BLaER1 treated with 17β-estradiol and CSF1 and Interleukin-3, amounts not matched to agents 10 nM and 100 nM (cell line): Measurements from ENCODE around the gene GRK6.
A peak's percentile ranks its signal among the peaks of the same experiment; 100 is the strongest.

Experiments used
- H3K27ac ChIP-seq, 11 experiments: shearing (Covaris generic); formaldehyde crosslinking; 2 replicates each; pipeline ENCODE4 v1.8.1; 2022
- H3K27me3 ChIP-seq, 11 experiments: shearing (Covaris generic); formaldehyde crosslinking; 2 replicates each; pipeline ENCODE4 v1.8.1; 2022
- H3K36me3 ChIP-seq, 11 experiments: shearing (Covaris generic); formaldehyde crosslinking; 2 replicates each; pipeline ENCODE4 v1.8.1; 2022
- H3K4me1 ChIP-seq, 10 experiments: shearing (Covaris generic); formaldehyde crosslinking; 2 replicates each; pipeline ENCODE4 v1.8.1; 2022
- H3K4me2 ChIP-seq, 11 experiments: shearing (Covaris generic); formaldehyde crosslinking; 2 replicates each; pipeline ENCODE4 v1.8.1; 2022
- H3K4me3 ChIP-seq, 10 experiments: shearing (Covaris generic); formaldehyde crosslinking; 2 replicates each; pipeline ENCODE4 v1.8.1; 2022
- H3K9ac ChIP-seq, 11 experiments: shearing (Covaris generic); formaldehyde crosslinking; 2 replicates each; pipeline ENCODE4 v1.8.1; 2022
- H3K9me3 ChIP-seq, 11 experiments: shearing (Covaris generic); formaldehyde crosslinking; replicated peaks in 1 of 11; 2 replicates each; pipeline ENCODE4 v1.8.1; 2022
- H4K20me1 ChIP-seq, 11 experiments: shearing (Covaris generic); formaldehyde crosslinking; 2 replicates each; pipeline ENCODE4 v1.8.1; 2022
- Cebpa-rat ChIP-seq, 11 experiments: shearing (Covaris generic); IDR thresholded peaks; 2 replicates each; pipeline ENCODE4 v1.8.1; 2022

Gene GRK6

GRCh38 chr5:177426566-177427210 lies at the start of gene GRK6:
Gene GRK6, plus strand, starts transcription at chr5:177426676. Its CDS starts 170 bp downstream, at chr5:177426846.
- Histone ChIP-seq H3K4me3 (peak within 1 kb of the TSS; percentile 75 to 99 (median 91)), H3K4me2 (peak within 1 kb of the TSS; percentile 95 to 99 (median 98)), H3K36me3 (peaks cover 0 to 20% (median 8%) of the 10 kb centered on the region in 11 experiments; a peak in 11 of 22 replicates), H3K27me3 (no peaks in the 10 kb centered on the region), H3K4me1 (peaks cover 46 to 55% (median 53%) of the 10 kb centered on the region in 10 experiments), H3K9me3 (no peaks in the 10 kb centered on the region), H3K9ac (peak within 1 kb of the TSS; percentile 95 to 99 (median 99)), H3K27ac (peak within 1 kb of the TSS; percentile 87 to 99 (median 99)), H4K20me1 (peaks cover 0 to 19% (median 0%) of the 10 kb centered on the region in 11 experiments; a peak in 4 of 22 replicates)
- TF ChIP-seq Cebpa-rat (IDR thresholded peaks at IDR 0.05): no peak

GRCh38 chr5:177377851-177378776 lies 48.4 kb upstream of the GRK6 start:
- TF ChIP-seq Cebpa-rat (IDR thresholded peaks at IDR 0.05): no peak
- no peak overlapping the region for H3K4me3 ChIP-seq
- no peak overlapping the region for H3K4me2 ChIP-seq
- H3K4me1 ChIP-seq: peaks cover 13 to 64% (median 42%) of the 10 kb centered on the region in 10 experiments
- H4K20me1 ChIP-seq: no peaks in the 10 kb centered on the region
- H3K36me3 ChIP-seq: peaks cover 0 to 11% (median 0%) of the 10 kb centered on the region in 11 experiments; a peak in 1 of 22 replicates
- H3K9me3 ChIP-seq: no peaks in the 10 kb centered on the region
- H3K27me3 ChIP-seq: no peaks in the 10 kb centered on the region
- peak overlapping the region in 2 of 11 experiments; percentile 19 to 55; a peak in 3 of 22 replicates for H3K27ac ChIP-seq
- no peak overlapping the region for H3K9ac ChIP-seq

- Histone ChIP-seq H3K27ac (peak overlapping the region in 6 of 11 experiments; percentile 4 to 55 (median 22); a peak in 7 of 22 replicates), H3K9me3 (no peaks in the 10 kb centered on the region), H3K27me3 (peaks cover 0 to 4% (median 0%) of the 10 kb centered on the region in 11 experiments; a peak in 1 of 22 replicates), H3K4me2 (peak overlapping the region in 8 of 11 experiments; percentile 3 to 42 (median 29); a peak in 9 of 22 replicates), H3K9ac (no peak overlapping the region), H4K20me1 (no peaks in the 10 kb centered on the region; a peak in 1 of 22 replicates), H3K36me3 (0 out of 22 replicates have a peak, but pooled peaks cover 0 to under 1% (median 0%) of the 10 kb centered on the region in 11 experiments), H3K4me3 (no peak overlapping the region), H3K4me1 (peaks cover 13 to 57% (median 39%) of the 10 kb centered on the region in 10 experiments)
- TF ChIP-seq Cebpa-rat (IDR thresholded peaks at IDR 0.05): no peak
These were observed 47.3 kb upstream of the GRK6 start for GRCh38 chr5:177378884-177379883.

- Histone ChIP-seq H4K20me1 (no peaks in the 10 kb centered on the region; a peak in 2 of 22 replicates), H3K4me2 (0 out of 22 replicates have a peak overlapping the region, but pooled peaks of 1 of the 11 experiments have one; percentile 9), H3K27ac (no peak overlapping the region), H3K4me1 (peaks cover 20 to 55% (median 44%) of the 10 kb centered on the region in 10 experiments), H3K9ac (no peak overlapping the region), H3K36me3 (no peaks in the 10 kb centered on the region), H3K9me3 (no peaks in the 10 kb centered on the region), H3K4me3 (no peak overlapping the region), H3K27me3 (peaks cover 0 to 5% (median 0%) of the 10 kb centered on the region in 11 experiments; a peak in 1 of 22 replicates)
- no peak for TF ChIP-seq Cebpa-rat (IDR thresholded peaks at IDR 0.05)
These were observed 45.7 kb upstream of the GRK6 start for GRCh38 chr5:177380805-177381126.

- Histone ChIP-seq H4K20me1 (no peaks in the 10 kb centered on the region; a peak in 2 of 22 replicates), H3K9me3 (no peaks in the 10 kb centered on the region), H3K4me2 (peak overlapping the region; percentile 13 to 70 (median 46); a peak in 21 of 22 replicates), H3K27ac (no peak overlapping the region), H3K9ac (0 out of 22 replicates have a peak overlapping the region, but pooled peaks of 2 of the 11 experiments have one; percentile 9 to 11), H3K4me3 (no peak overlapping the region), H3K27me3 (peaks cover 0 to 10% (median 0%) of the 10 kb centered on the region in 11 experiments; a peak in 1 of 22 replicates), H3K36me3 (no peaks in the 10 kb centered on the region), H3K4me1 (peaks cover 23 to 67% (median 59%) of the 10 kb centered on the region in 10 experiments)
- no peak for TF ChIP-seq Cebpa-rat (IDR thresholded peaks at IDR 0.05)
These were observed 44.0 kb upstream of the GRK6 start for GRCh38 chr5:177382423-177383029.

GRCh38 chr5:177383181-177383580 lies 43.3 kb upstream of the GRK6 start:
- H3K4me1 ChIP-seq: peaks cover 28 to 73% (median 65%) of the 10 kb centered on the region in 10 experiments
- peaks cover 0 to 10% (median 0%) of the 10 kb centered on the region in 11 experiments; a peak in 1 of 22 replicates for H3K27me3 ChIP-seq
- peak overlapping the region in 8 of 11 experiments; percentile 28 to 70 (median 48); a peak in 13 of 22 replicates for H3K4me2 ChIP-seq
- H3K9me3 ChIP-seq: no peaks in the 10 kb centered on the region
- H3K27ac ChIP-seq: no peak overlapping the region
- H3K36me3 ChIP-seq: no peaks in the 10 kb centered on the region
- no peak overlapping the region for H3K9ac ChIP-seq
- no peaks in the 10 kb centered on the region; a peak in 2 of 22 replicates for H4K20me1 ChIP-seq
- TF ChIP-seq Cebpa-rat (IDR thresholded peaks at IDR 0.05): no peak
- H3K4me3 ChIP-seq: no peak overlapping the region

GRCh38 chr5:177384134-177384533 lies 42.3 kb upstream of the GRK6 start, which contains the start of gene SLC34A1:
Gene SLC34A1, plus strand, starts transcription at chr5:177384434. Its CDS starts 1,308 bp downstream, at chr5:177385742.
- TF ChIP-seq Cebpa-rat (IDR thresholded peaks at IDR 0.05): no peak
- Histone ChIP-seq H3K4me3 (no peak within 1 kb of the TSS), H3K27me3 (peaks cover 0 to 10% (median 0%) of the 10 kb centered on the region in 11 experiments; a peak in 1 of 22 replicates), H3K27ac (no peak within 1 kb of the TSS), H3K9ac (no peak within 1 kb of the TSS; a peak in 1 of 22 replicates), H3K9me3 (no peaks in the 10 kb centered on the region), H3K36me3 (no peaks in the 10 kb centered on the region), H3K4me1 (peaks cover 35 to 82% (median 74%) of the 10 kb centered on the region in 10 experiments), H4K20me1 (peaks cover 0 to 4% (median 0%) of the 10 kb centered on the region in 11 experiments; a peak in 2 of 22 replicates), H3K4me2 (peak within 1 kb of the TSS in 9 of 11 experiments; percentile 16 to 93 (median 69); a peak in 10 of 22 replicates)
